K562 (cell line): ENCODE measurements around the gene MYBPH. TPM values are rescaled to one million over a fixed set of nuclear protein-coding genes. Genes with fewer than 3 reads are reported as not detected.

Experiments
- ATAC-seq: fragments of 200-7000 bp; cut with Tn5 transposase; 3 replicates; pipeline ENCODE4 v1.9.1; 2020; ENCODE audit warnings: moderate library complexity
- BruUV-seq: library from RNA; stranded (reverse); fragments of 400-500 nt; replicated peaks from 2 replicates; lab custom pipeline; 2021; lab: Mats Ljungman, UMichigan
- CTCF ChIA-PET: fragments of 300-600 bp; formaldehyde crosslinking; extraction: SDS; loops from one replicate; lab custom pipeline; 2021; ENCODE audit warnings: low intra/inter-chr PET ratio; lab: Yijun Ruan, JAX
- POLR2A ChIA-PET: fragments of 300-600, 350-650 bp; sonication (Branson Sonifier 250); formaldehyde crosslinking; extraction: SDS; loops from one replicate; lab custom pipeline; 2021; ENCODE audit warnings: antibody characterized with exemption, inconsistent platforms; lab: Yijun Ruan, JAX
- DNase-seq, 4 experiments: peaks; one replicate each; pipeline versions ENCODE4 v3.0.0 to v3.0.0-alpha.2; 2011 to 2018; ENCODE audit warnings: low spot score in 3 of 4, mixed read lengths in 3 of 4; ENCODE audit errors: extremely low read depth in 1 of 4
- FAIRE-seq: peaks from 2 replicates; lab custom pipeline; 2011; peaks lifted over from hg19 to GRCh38; lab: Jason Lieb, UNC
- H2AFZ ChIP-seq: 2 replicates; pipeline ENCODE4 v1.6.0; 2011; ENCODE audit warnings: low read depth, low read length, control low read depth, inconsistent platforms
- H3K27ac ChIP-seq: fragments of 200-600 bp; 3 replicates; pipeline ENCODE4 v1.8.0; 2011; ENCODE audit warnings: low read depth, mild to moderate bottlenecking, control low read depth, inconsistent platforms, low read length, moderate library complexity, mixed read lengths; ENCODE audit errors: extremely low read depth
- H3K27me3 ChIP-seq, 2 experiments: fragments of 300-600 bp in 1 of 2; 2 replicates in 1 of 2; 3 replicates in 1 of 2; pipeline versions ENCODE4 v1.6.0 to v1.8.0; 2011; ENCODE audit warnings: inconsistent platforms in 2 of 2, low read length in 2 of 2, mild to moderate bottlenecking in 1 of 2, mixed read lengths in 1 of 2, moderate library complexity in 1 of 2; ENCODE audit not compliant: control insufficient read depth in 2 of 2, insufficient read depth in 2 of 2
- H3K36me3 ChIP-seq: fragments of 300-600 bp; 3 replicates; pipeline ENCODE4 v1.8.0; 2011; ENCODE audit warnings: mild to moderate bottlenecking, low read length, inconsistent platforms; ENCODE audit not compliant: control insufficient read depth, insufficient read depth
- H3K4me1 ChIP-seq, 2 experiments: fragments of 200-600 bp in 1 of 2; replicated peaks in 1 of 2; 2 replicates in 1 of 2; 3 replicates in 1 of 2; pipeline versions ENCODE4 v1.5.1 to v1.8.0; 2011; ENCODE audit warnings: inconsistent platforms in 2 of 2, low read length in 2 of 2, mild to moderate bottlenecking in 1 of 2, mixed read lengths in 1 of 2, moderate library complexity in 1 of 2; ENCODE audit not compliant: control insufficient read depth in 2 of 2, insufficient read depth in 2 of 2
- H3K4me2 ChIP-seq: 2 replicates; pipeline ENCODE4 v1.6.1; 2011; ENCODE audit warnings: low read length, control low read depth, inconsistent platforms, mixed read lengths; ENCODE audit not compliant: insufficient read depth
- H3K4me3 ChIP-seq: fragments of 200-600 bp; sonication (generic), shearing (Covaris generic); 2 replicates; pipeline ENCODE4 v1.5.1; 2016; ENCODE audit warnings: control low read depth, inconsistent platforms
- H3K79me2 ChIP-seq: fragments of 200-600 bp; 3 replicates; pipeline ENCODE4 v1.8.0; 2011; ENCODE audit warnings: low read length, inconsistent platforms; ENCODE audit not compliant: control insufficient read depth, insufficient read depth
- H3K9ac ChIP-seq, 2 experiments: 2 replicates each; pipeline versions ENCODE4 v1.6.0 to v1.6.1; 2011; ENCODE audit warnings: low read depth in 2 of 2, low read length in 2 of 2, control low read depth in 1 of 2, inconsistent platforms in 1 of 2, mild to moderate bottlenecking in 1 of 2, mixed read lengths in 1 of 2; ENCODE audit not compliant: insufficient read depth in 1 of 2
- H3K9me1 ChIP-seq: one replicate; pipeline ENCODE4 v1.6.0; 2011; ENCODE audit warnings: inconsistent platforms, mild to moderate bottlenecking, low read length, moderate library complexity; ENCODE audit not compliant: control insufficient read depth, insufficient read depth
- H3K9me3 ChIP-seq: replicated peaks from 2 replicates; pipeline ENCODE4 v1.5.1; 2011; ENCODE audit warnings: low read depth, low read length, inconsistent platforms; ENCODE audit not compliant: control insufficient read depth, insufficient read depth
- H4K20me1 ChIP-seq: replicated peaks from 2 replicates; pipeline ENCODE4 v1.6.1; 2011; ENCODE audit warnings: low read length, inconsistent platforms, mixed read lengths; ENCODE audit not compliant: control insufficient read depth, insufficient read depth
- CBFA2T2 ChIP-seq: fragments of 450-650 bp; conservative IDR thresholded peaks from 2 replicates; pipeline ENCODE4 v1.6.1; 2017; ENCODE audit warnings: mild to moderate bottlenecking
- ERF ChIP-seq: fragments of 450-650 bp; formaldehyde crosslinking; IDR thresholded peaks from 2 replicates; pipeline ENCODE4 v1.4.0; 2020; ENCODE audit warnings: mild to moderate bottlenecking, mixed read lengths
- ESRRA ChIP-seq: fragments of 450-650 bp; IDR thresholded peaks from 2 replicates; pipeline ENCODE4 v1.6.1; 2014; ENCODE audit warnings: low read depth, mild to moderate bottlenecking, moderate library complexity, borderline replicate concordance
- HDGF ChIP-seq: fragments of 450-650 bp; IDR thresholded peaks from 2 replicates; pipeline ENCODE4 v1.6.1; 2016
- HSF4 ChIP-seq: fragments of 250-450 bp; sonication (Bioruptor Pico); IDR thresholded peaks from 2 replicates; pipeline ENCODE4 v2.1.2; 2022; ENCODE audit warnings: mild to moderate bottlenecking, moderate library complexity, borderline replicate concordance
- MEF2D ChIP-seq: conservative IDR thresholded peaks from 2 replicates; pipeline ENCODE4 v1.6.1; 2016; ENCODE audit warnings: low read depth, missing genetic modification characterization, missing compliant biosample characterization
- SAFB ChIP-seq: fragments of 200-400 bp; formaldehyde crosslinking; IDR thresholded peaks from 2 replicates; pipeline ENCODE4 v1.6.1; 2017; ENCODE audit warnings: low read depth, low read length, borderline replicate concordance
- SREBF1 ChIP-seq: fragments of 150-350 bp; IDR thresholded peaks from 2 replicates; pipeline ENCODE4 v1.6.1; 2014; ENCODE audit warnings: antibody characterized with exemption, low read depth, low read length, borderline replicate concordance
- STAT5B ChIP-seq: fragments of 250-450 bp; sonication (Bioruptor Pico); IDR thresholded peaks from 2 replicates; pipeline ENCODE4 v1.8.0; 2021; ENCODE audit warnings: mild to moderate bottlenecking, inconsistent platforms
- TAF1 ChIP-seq: IDR thresholded peaks from 2 replicates; pipeline ENCODE4 v1.6.1; 2011; ENCODE audit warnings: mild to moderate bottlenecking, low read length, moderate library complexity; ENCODE audit not compliant: insufficient read depth, control insufficient read depth, severe bottlenecking; ENCODE audit errors: extremely low read depth
- TAL1 ChIP-seq: fragments of 450-650 bp; IDR thresholded peaks from 2 replicates; pipeline ENCODE4 v1.6.1; 2016; ENCODE audit warnings: mild to moderate bottlenecking
- ZBTB17 ChIP-seq: fragments of 450-650 bp; formaldehyde crosslinking; IDR thresholded peaks from 2 replicates; pipeline ENCODE4 v1.4.0; 2020; ENCODE audit warnings: mild to moderate bottlenecking
- ZBTB43 ChIP-seq: sonication (generic); formaldehyde crosslinking; IDR thresholded peaks from 2 replicates; pipeline ENCODE4 v1.8.0; 2023; ENCODE audit warnings: mild to moderate bottlenecking, missing genetic modification reagents
- ZNF175 ChIP-seq: fragments of 200-800 bp; sonication (Bioruptor generic); IDR thresholded peaks from 2 replicates; pipeline ENCODE4 v1.6.1; 2016; ENCODE audit warnings: low read depth, mild to moderate bottlenecking, missing genetic modification characterization, missing compliant biosample characterization
- ZNF253 ChIP-seq: fragments of 250-450 bp; sonication (Bioruptor Pico); conservative IDR thresholded peaks from 2 replicates; pipeline ENCODE4 v1.6.1; 2021; ENCODE audit warnings: mild to moderate bottlenecking
- ZNF3 ChIP-seq: fragments of 250-450 bp; sonication (Bioruptor Pico); IDR thresholded peaks from 2 replicates; pipeline ENCODE4 v1.5.0; 2021; ENCODE audit warnings: mild to moderate bottlenecking, moderate library complexity
- ZNF41 ChIP-seq: fragments of 250-450 bp; sonication (Bioruptor Pico); conservative IDR thresholded peaks from 2 replicates; pipeline ENCODE4 v1.4.0; 2020; ENCODE audit warnings: mild to moderate bottlenecking
- ZZZ3 ChIP-seq: fragments of 450-650 bp; IDR thresholded peaks from 2 replicates; pipeline ENCODE4 v1.6.1; 2016; ENCODE audit warnings: antibody characterized with exemption, mild to moderate bottlenecking, moderate library complexity
- WGBS: fragments of 100-300 bp; shearing (Covaris generic); methylation state at CpG from one replicate; pipeline ENCODE4 v1.1.6; 2016; ENCODE audit warnings: low coverage, mixed read lengths; ENCODE audit not compliant: insufficient coverage; ENCODE audit errors: missing lambda C conversion rate; 5-methylcytosine and 5-hydroxymethylcytosine counted together
- in situ Hi-C: fragments of 300-500 bp; cut with MboI; formaldehyde crosslinking; loops from 4 replicates; pipeline ENCODE4 v1.15.0; 2018; ENCODE audit warnings: inconsistent platforms, mixed read lengths
- intact Hi-C: fragments of 100-400 bp; cut with micrococcal nuclease; formaldehyde crosslinking; loops from 2 replicates; pipeline ENCODE4 v1.14.2; 2022
- polyA plus RNA-seq, 8 experiments: library from polyadenylated mRNA; depleted of rRNA in 4 of 8; stranded (reverse) in 5 of 8; unstranded in 3 of 8; fragments of >200 nt; fragmentation: Nextera tagmentation in 2 of 8; fragmentation: Illumina TruSeq in 1 of 8; extraction: Ambion mirVana in 2 of 8; extraction: Trizol in 1 of 8; gene quantifications; 2 replicates each; pipeline versions ENCODE4 v1.2.1 to v1.2.3, GENCODE V29; 2011 to 2014; ENCODE audit warnings: inconsistent platforms in 1 of 8, missing spikeins in 1 of 8
- total RNA-seq, 7 experiments: library from RNA; depleted of rRNA in 6 of 7; stranded (reverse); fragments of >200 nt in 6 of 7; fragmentation: Illumina TruSeq in 2 of 7; extraction: Trizol in 2 of 7; gene quantifications; 2 replicates each; pipeline versions ENCODE4 v1.2.1 to v1.2.3, GENCODE V29; 2011 to 2021; ENCODE audit warnings: low replicate concordance in 1 of 7

MYBPH gene
- total and polyA plus RNA-seq, 9 of the 15 experiments (the other 6 are each of a cell fraction or from before 2014, with no cell fraction given), result 0.13 TPM; not detected in 8

DNA sequence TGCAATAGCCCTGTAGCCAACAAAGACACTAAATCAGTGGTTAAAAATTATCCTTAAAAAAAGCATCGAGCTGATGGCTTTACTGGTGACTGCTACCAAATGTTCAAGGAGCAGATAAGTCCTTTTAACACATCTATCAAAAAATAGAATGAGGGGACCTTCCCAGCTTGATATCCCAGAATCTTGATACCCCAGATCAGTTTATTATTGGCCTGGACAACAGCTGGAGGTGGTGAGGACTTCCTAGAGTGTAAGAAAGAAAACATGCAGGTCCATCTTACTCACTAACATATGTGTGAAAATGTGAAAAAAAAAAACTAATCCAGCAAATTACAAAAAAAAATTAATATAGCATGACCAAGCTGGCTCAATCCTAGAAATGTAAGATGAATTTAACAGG, 32.6 kb upstream of the MYBPH start:
- Histone ChIP-seq H3K4me2 (no peak overlapping the region), H3K27me3 (peaks cover 9 to 30% of the 10 kb centered on the region in 2 experiments; a peak in 4 of 5 replicates), H3K9ac (no peak overlapping the region), H3K36me3 (no peaks in the 10 kb centered on the region), H3K4me1 (no peaks in the 10 kb centered on the region), H2AFZ (no peak overlapping the region), H3K79me2 (no peaks in the 10 kb centered on the region), H4K20me1 (no peaks in the 10 kb centered on the region), H3K4me3 (no peak overlapping the region), H3K9me1 (no peaks in the 10 kb centered on the region), H3K9me3 (no peaks in the 10 kb centered on the region), H3K27ac (no peak overlapping the region)
- BruUV-seq, result no TSS peak
- ATAC-seq, result no peak
- in situ Hi-C loops (no loop called here), intact Hi-C loops (no loop called here)
- DNase-seq, result no peak
- FAIRE-seq, result no peak
- TF ChIP-seq ZNF3 (no peak), ZNF253 (CRISPR knock-in tag) (no peak), TAF1 (no peak)
- WGBS, result 0% methylated on average over 1 of the region's 1 CpG
- ChIA-PET POLR2A (interaction anchor here (0.9 to 1.1 kb wide), 2 partner anchors 9 to 17 kb away, joined by 3 to 10 read pairs; no protein-coding TSS in a partner anchor), CTCF (no interaction called here)

GRCh38 chr1:203207751-203208150, 32.1 kb upstream of the MYBPH start:
- ChIA-PET POLR2A (interaction anchor here (0.9 to 1.1 kb wide), 2 partner anchors 9 to 16 kb away, joined by 3 to 10 read pairs; no protein-coding TSS in a partner anchor), CTCF (no interaction called here)
- Histone ChIP-seq H3K4me2 (no peak overlapping the region), H3K9me3 (no peaks in the 10 kb centered on the region), H4K20me1 (no peaks in the 10 kb centered on the region), H3K4me1 (no peaks in the 10 kb centered on the region), H3K9me1 (no peaks in the 10 kb centered on the region), H3K27ac (no peak overlapping the region), H3K79me2 (no peaks in the 10 kb centered on the region), H3K4me3 (no peak overlapping the region), H2AFZ (no peak overlapping the region), H3K36me3 (no peaks in the 10 kb centered on the region), H3K27me3 (peaks cover 10 to 31% of the 10 kb centered on the region in 2 experiments; a peak in 4 of 5 replicates), H3K9ac (no peak overlapping the region)
- intact Hi-C loops, result no loop called here
- WGBS, result 0% methylated on average over 2 of the region's 2 CpGs
- in situ Hi-C loops, result no loop called here
- no peak for FAIRE-seq
- ATAC-seq, result no peak
- no TSS peak for BruUV-seq
- DNase-seq, result no peak
- TF ChIP-seq STAT5B, result no peak
- no peak for TF ChIP-seq TAF1
- no peak for TF ChIP-seq MEF2D (tag)
- TF ChIP-seq ZBTB43 (CRISPR knock-in tag), result no peak
- TF ChIP-seq TAL1, result no peak
- no peak for TF ChIP-seq ERF (CRISPR knock-in tag)
- TF ChIP-seq ZNF41 (CRISPR knock-in tag), result no peak
- TF ChIP-seq CBFA2T2, result no peak
- no peak for TF ChIP-seq SREBF1
- TF ChIP-seq SAFB, result no peak
- no peak for TF ChIP-seq ZZZ3
- TF ChIP-seq HSF4 (CRISPR knock-in tag), result no peak
- TF ChIP-seq ZBTB17 (CRISPR knock-in tag), result no peak
- no peak for TF ChIP-seq ZNF175 (CRISPR knock-in tag)
- TF ChIP-seq HDGF, result no peak
- no peak for TF ChIP-seq ESRRA
